ENCODE data around the gene SHC2.

SHC2 gene

GRCh38 chr19:475360-475759, 14.5 kb upstream of the SHC2 start:
- no peak overlapping the region for H3K14ac ChIP-seq (ENCODE audit: low read length in 2 of 2)
- H2BK5ac ChIP-seq (ENCODE audit: low read depth, low read length, poor library complexity, severe bottlenecking), result no peak overlapping the region
- peaks cover 11% of the 10 kb centered on the region for H3K4me1 ChIP-seq (ENCODE audit: control insufficient read depth, insufficient read depth, low read depth, low read length)
- no peak overlapping the region for H4K8ac ChIP-seq (ENCODE audit: low read length)
- 85% methylated on average over 13 of the region's 13 CpGs for WGBS
- H3K36me3 ChIP-seq (ENCODE audit: control insufficient read depth in 1 of 2, insufficient read depth in 2 of 2, low read depth in 1 of 2, low read length in 2 of 2), result no peaks in the 10 kb centered on the region
- H2BK15ac ChIP-seq (ENCODE audit: low read depth, poor library complexity, severe bottlenecking), result no peak overlapping the region
- peak overlapping the region; percentile 40 for H4K91ac ChIP-seq (ENCODE audit: low read length)
- no peak for DNase-seq
- H3K23ac ChIP-seq (ENCODE audit: low read length in 2 of 2), result no peak overlapping the region
- H3K27me3 ChIP-seq (ENCODE audit: control insufficient read depth in 1 of 2, insufficient read depth in 1 of 2, low read length in 2 of 2), result peaks cover 0 to 26% of the 10 kb centered on the region in 2 experiments
- H3K9ac ChIP-seq (ENCODE audit: low read length), result no peak overlapping the region
- no peaks in the 10 kb centered on the region for H3K79me1 ChIP-seq (replicated peaks; ENCODE audit: low read length, poor library complexity, severe bottlenecking)
- no peak overlapping the region for H3K4ac ChIP-seq (ENCODE audit: low read depth in 1 of 2, low read length in 2 of 2)
- H2AFZ ChIP-seq (ENCODE audit: low read depth, low read length), result no peak overlapping the region
- no peak overlapping the region for H2BK120ac ChIP-seq (ENCODE audit: low read depth, low read length)
- no peaks in the 10 kb centered on the region for H3K9me3 ChIP-seq (ENCODE audit: control insufficient read depth, low read length)
- no peak overlapping the region for H3K4me3 ChIP-seq (ENCODE audit: insufficient read depth in 1 of 2, low read depth in 1 of 2, low read length in 2 of 2)
- H2BK12ac ChIP-seq (ENCODE audit: low read length in 2 of 2), result peak overlapping the region in 1 of 2 experiments; percentile 42
- H2AK5ac ChIP-seq (ENCODE audit: low read length, severe bottlenecking), result no peak overlapping the region
- no peak overlapping the region for H3K18ac ChIP-seq (ENCODE audit: low read depth in 1 of 2, low read length in 2 of 2)
- no peak overlapping the region for H3K4me2 ChIP-seq (ENCODE audit: low read length, poor library complexity, severe bottlenecking)
- H3K27ac ChIP-seq (ENCODE audit: low read length, poor library complexity, severe bottlenecking), result no peak overlapping the region

GRCh38 chr19:474126-475078, 13.6 kb upstream of the SHC2 start:
- Histone ChIP-seq H2BK15ac (ENCODE audit: low read depth, poor library complexity, severe bottlenecking) (no peak overlapping the region), H3K79me1 (replicated peaks; ENCODE audit: low read length, poor library complexity, severe bottlenecking) (no peaks in the 10 kb centered on the region), H3K4me1 (ENCODE audit: control insufficient read depth, insufficient read depth, low read depth, low read length) (peaks cover 6% of the 10 kb centered on the region), H2AFZ (ENCODE audit: low read depth, low read length) (no peak overlapping the region), H3K36me3 (ENCODE audit: control insufficient read depth in 1 of 2, insufficient read depth in 2 of 2, low read depth in 1 of 2, low read length in 2 of 2) (no peaks in the 10 kb centered on the region), H3K27me3 (ENCODE audit: control insufficient read depth in 1 of 2, insufficient read depth in 1 of 2, low read length in 2 of 2) (peaks cover 0 to 26% of the 10 kb centered on the region in 2 experiments), H3K23ac (ENCODE audit: low read length in 2 of 2) (no peak overlapping the region), H3K4ac (ENCODE audit: low read depth in 1 of 2, low read length in 2 of 2) (no peak overlapping the region), H3K4me3 (ENCODE audit: insufficient read depth in 1 of 2, low read depth in 1 of 2, low read length in 2 of 2) (no peak overlapping the region), H4K8ac (ENCODE audit: low read length) (no peak overlapping the region), H3K9ac (ENCODE audit: low read length) (no peak overlapping the region), H3K9me3 (ENCODE audit: control insufficient read depth, low read length) (no peaks in the 10 kb centered on the region), H3K14ac (ENCODE audit: low read length in 2 of 2) (peak overlapping the region in 1 of 2 experiments; percentile 19), H4K91ac (ENCODE audit: low read length) (peak overlapping the region; percentile 14), H2BK5ac (ENCODE audit: low read depth, low read length, poor library complexity, severe bottlenecking) (no peak overlapping the region), H3K4me2 (ENCODE audit: low read length, poor library complexity, severe bottlenecking) (no peak overlapping the region), H3K27ac (ENCODE audit: low read length, poor library complexity, severe bottlenecking) (no peak overlapping the region), H2AK5ac (ENCODE audit: low read length, severe bottlenecking) (no peak overlapping the region), H3K18ac (ENCODE audit: low read depth in 1 of 2, low read length in 2 of 2) (no peak overlapping the region), H2BK12ac (ENCODE audit: low read length in 2 of 2) (no peak overlapping the region), H2BK120ac (ENCODE audit: low read depth, low read length) (no peak overlapping the region)
- WGBS, result 86% methylated on average over 57 of the region's 57 CpGs
- DNase-seq, result no peak

- no peaks in the 10 kb centered on the region for H3K9me3 ChIP-seq (ENCODE audit: control insufficient read depth, low read length)
- H3K14ac ChIP-seq (ENCODE audit: low read length in 2 of 2), result no peak overlapping the region
- H3K4me1 ChIP-seq (ENCODE audit: control insufficient read depth, insufficient read depth, low read depth, low read length), result peaks cover 6% of the 10 kb centered on the region
- no peak overlapping the region for H2BK5ac ChIP-seq (ENCODE audit: low read depth, low read length, poor library complexity, severe bottlenecking)
- no peak for DNase-seq
- H2BK12ac ChIP-seq (ENCODE audit: low read length in 2 of 2), result no peak overlapping the region
- H3K4ac ChIP-seq (ENCODE audit: low read depth in 1 of 2, low read length in 2 of 2), result no peak overlapping the region
- no peak overlapping the region for H3K18ac ChIP-seq (ENCODE audit: low read depth in 1 of 2, low read length in 2 of 2)
- no peak overlapping the region for H3K9ac ChIP-seq (ENCODE audit: low read length)
- peaks cover 0 to 13% of the 10 kb centered on the region in 2 experiments for H3K27me3 ChIP-seq (ENCODE audit: control insufficient read depth in 1 of 2, insufficient read depth in 1 of 2, low read length in 2 of 2)
- H3K4me2 ChIP-seq (ENCODE audit: low read length, poor library complexity, severe bottlenecking), result no peak overlapping the region
- H4K8ac ChIP-seq (ENCODE audit: low read length), result peak overlapping the region; percentile 39
- H4K91ac ChIP-seq (ENCODE audit: low read length), result no peak overlapping the region
- H3K4me3 ChIP-seq (ENCODE audit: insufficient read depth in 1 of 2, low read depth in 1 of 2, low read length in 2 of 2), result no peak overlapping the region
- H3K27ac ChIP-seq (ENCODE audit: low read length, poor library complexity, severe bottlenecking), result no peak overlapping the region
- WGBS, result 68% methylated on average over 22 of the region's 23 CpGs
- peak overlapping the region in 1 of 2 experiments; percentile 34 for H3K23ac ChIP-seq (ENCODE audit: low read length in 2 of 2)
- H2BK120ac ChIP-seq (ENCODE audit: low read depth, low read length), result peak overlapping the region; percentile 22
- no peak overlapping the region for H2AK5ac ChIP-seq (ENCODE audit: low read length, severe bottlenecking)
- no peaks in the 10 kb centered on the region for H3K79me1 ChIP-seq (replicated peaks; ENCODE audit: low read length, poor library complexity, severe bottlenecking)
- H2BK15ac ChIP-seq (ENCODE audit: low read depth, poor library complexity, severe bottlenecking), result no peak overlapping the region
- H3K36me3 ChIP-seq (ENCODE audit: control insufficient read depth in 1 of 2, insufficient read depth in 2 of 2, low read depth in 1 of 2, low read length in 2 of 2), result no peaks in the 10 kb centered on the region
- no peak overlapping the region for H2AFZ ChIP-seq (ENCODE audit: low read depth, low read length)
Measured at GRCh38 chr19:472005-472858, 11.4 kb upstream of the SHC2 start.

GRCh38 chr19:470701-471100, 9.9 kb upstream of the SHC2 start:
- DNase-seq, result no peak

More at GRCh38 chr19:470701-471100, 9.9 kb upstream of the SHC2 start:
- Histone ChIP-seq H2AK5ac (ENCODE audit: low read length, severe bottlenecking) (no peak overlapping the region), H2BK12ac (ENCODE audit: low read length in 2 of 2) (no peak overlapping the region), H3K4ac (ENCODE audit: low read depth in 1 of 2, low read length in 2 of 2) (no peak overlapping the region), H3K18ac (ENCODE audit: low read depth in 1 of 2, low read length in 2 of 2) (no peak overlapping the region), H2BK5ac (ENCODE audit: low read depth, low read length, poor library complexity, severe bottlenecking) (no peak overlapping the region), H3K14ac (ENCODE audit: low read length in 2 of 2) (no peak overlapping the region), H3K4me1 (ENCODE audit: control insufficient read depth, insufficient read depth, low read depth, low read length) (peaks cover 6% of the 10 kb centered on the region), H4K91ac (ENCODE audit: low read length) (no peak overlapping the region), H3K79me1 (replicated peaks; ENCODE audit: low read length, poor library complexity, severe bottlenecking) (no peaks in the 10 kb centered on the region), H2AFZ (ENCODE audit: low read depth, low read length) (no peak overlapping the region), H2BK15ac (ENCODE audit: low read depth, poor library complexity, severe bottlenecking) (no peak overlapping the region), H3K23ac (ENCODE audit: low read length in 2 of 2) (no peak overlapping the region), H3K4me3 (ENCODE audit: insufficient read depth in 1 of 2, low read depth in 1 of 2, low read length in 2 of 2) (no peak overlapping the region), H4K8ac (ENCODE audit: low read length) (no peak overlapping the region), H3K9me3 (ENCODE audit: control insufficient read depth, low read length) (no peaks in the 10 kb centered on the region), H3K27me3 (ENCODE audit: control insufficient read depth in 1 of 2, insufficient read depth in 1 of 2, low read length in 2 of 2) (peaks cover 0 to 13% of the 10 kb centered on the region in 2 experiments), H3K9ac (ENCODE audit: low read length) (no peak overlapping the region), H2BK120ac (ENCODE audit: low read depth, low read length) (no peak overlapping the region), H3K4me2 (ENCODE audit: low read length, poor library complexity, severe bottlenecking) (no peak overlapping the region), H3K36me3 (ENCODE audit: control insufficient read depth in 1 of 2, insufficient read depth in 2 of 2, low read depth in 1 of 2, low read length in 2 of 2) (no peaks in the 10 kb centered on the region), H3K27ac (ENCODE audit: low read length, poor library complexity, severe bottlenecking) (no peak overlapping the region)
- 92% methylated on average over 19 of the region's 20 CpGs for WGBS
